Activated naive CD4-positive, alpha-beta T cell (primary cell): ENCODE measurements around the gene AGXT2.

ENCODE experiments used
- DNase-seq, 4 experiments: peaks; one replicate each; lab custom pipeline; 2025; lab: John Stamatoyannopoulos, UW

AGXT2 gene

DNA sequence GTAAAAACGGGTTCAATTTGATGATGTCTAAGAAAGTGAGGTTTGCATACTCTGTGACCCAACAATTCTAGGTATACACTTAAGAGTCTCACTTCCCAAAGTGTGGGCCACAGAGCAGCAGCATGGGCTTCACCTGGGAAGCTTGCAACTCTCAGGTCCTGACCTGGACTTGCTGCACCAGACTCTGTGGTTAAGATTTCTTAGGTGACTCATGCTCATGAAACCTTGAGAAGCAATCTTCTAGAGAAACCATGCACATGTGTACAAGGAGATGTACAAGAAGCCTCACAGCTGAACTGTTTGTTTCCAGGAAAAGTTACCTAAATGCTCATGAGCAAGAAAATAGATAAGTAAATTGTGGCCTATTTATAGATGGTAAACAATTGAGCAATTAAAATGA lies 88.4 kb downstream of the AGXT2 start:
- no peak for DNase-seq

DNA sequence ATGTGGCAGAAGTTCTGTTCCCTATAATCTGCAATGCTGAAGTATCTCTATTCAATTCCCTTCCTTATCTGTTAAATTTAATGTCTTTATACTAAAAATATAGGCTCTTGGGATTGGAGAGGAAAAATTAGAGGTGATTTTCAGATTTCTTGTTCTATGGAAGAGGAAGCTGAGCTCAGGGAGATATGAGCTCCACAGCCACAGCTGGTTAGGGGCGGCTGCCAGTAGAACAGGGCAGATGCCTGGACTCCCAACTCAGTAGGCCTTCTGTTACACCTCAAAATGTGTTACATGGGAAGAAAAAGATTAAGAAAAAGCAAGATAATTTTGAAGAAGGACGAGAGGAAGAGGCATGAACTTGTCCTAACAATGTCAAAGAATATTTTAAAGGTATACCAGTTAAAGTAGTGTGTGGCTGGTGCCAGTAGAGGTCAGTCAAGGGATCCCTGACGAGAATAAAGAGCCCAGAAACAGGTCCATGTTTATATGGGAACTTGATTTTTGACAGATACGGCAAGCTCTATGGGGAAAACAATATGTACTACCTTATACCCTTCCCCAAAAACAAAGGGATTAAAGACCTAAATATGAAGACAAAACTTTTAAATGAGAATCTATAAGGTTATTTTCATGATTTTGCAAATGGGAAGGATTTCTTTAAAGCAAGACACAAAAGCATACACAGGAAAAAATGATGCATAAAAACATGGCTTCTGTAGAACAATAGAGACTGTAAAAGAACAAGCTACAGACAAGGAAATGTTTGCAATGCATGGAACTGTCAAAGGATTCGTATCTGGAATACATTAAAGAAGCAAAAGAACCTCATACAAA lies 89.7 kb downstream of the AGXT2 start:
- no peak for DNase-seq

DNA sequence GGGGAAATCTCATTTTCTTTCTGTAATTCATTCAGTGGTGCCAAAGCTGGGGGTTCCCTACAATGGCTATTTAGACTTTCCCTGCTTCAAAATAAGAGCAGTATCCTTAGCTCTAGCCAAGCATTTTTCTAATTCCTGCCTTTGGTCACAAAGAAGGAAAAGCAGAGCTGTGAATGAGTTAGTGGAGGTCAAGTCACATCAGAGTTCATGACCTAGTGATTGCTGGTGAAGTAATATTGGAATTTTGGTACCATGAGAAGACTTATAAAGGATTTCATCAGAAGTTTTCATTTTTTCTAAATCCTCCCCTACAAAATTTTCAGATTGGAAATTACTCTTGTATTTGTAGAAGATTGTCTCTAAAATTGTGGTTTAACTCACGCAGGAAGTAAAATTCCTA lies 90.4 kb downstream of the AGXT2 start:
- no peak for DNase-seq
